HG03571 (cell line): ENCODE results near the gene TPGS1.
A peak's percentile ranks its signal among the peaks of the same experiment; 100 is the strongest.
"Not testable (repeated sequence)": the region's sequence is repeated elsewhere in the genome, so short reads cannot be mapped to it uniquely, and the experiment has no call there.

Experiments used
- ATAC-seq: cut with Tn5 transposase; IDR thresholded peaks from one replicate; pipeline ENCODE4 v1.9.1; 2021; ENCODE audit not compliant: unreplicated experiment

TPGS1 gene

DNA sequence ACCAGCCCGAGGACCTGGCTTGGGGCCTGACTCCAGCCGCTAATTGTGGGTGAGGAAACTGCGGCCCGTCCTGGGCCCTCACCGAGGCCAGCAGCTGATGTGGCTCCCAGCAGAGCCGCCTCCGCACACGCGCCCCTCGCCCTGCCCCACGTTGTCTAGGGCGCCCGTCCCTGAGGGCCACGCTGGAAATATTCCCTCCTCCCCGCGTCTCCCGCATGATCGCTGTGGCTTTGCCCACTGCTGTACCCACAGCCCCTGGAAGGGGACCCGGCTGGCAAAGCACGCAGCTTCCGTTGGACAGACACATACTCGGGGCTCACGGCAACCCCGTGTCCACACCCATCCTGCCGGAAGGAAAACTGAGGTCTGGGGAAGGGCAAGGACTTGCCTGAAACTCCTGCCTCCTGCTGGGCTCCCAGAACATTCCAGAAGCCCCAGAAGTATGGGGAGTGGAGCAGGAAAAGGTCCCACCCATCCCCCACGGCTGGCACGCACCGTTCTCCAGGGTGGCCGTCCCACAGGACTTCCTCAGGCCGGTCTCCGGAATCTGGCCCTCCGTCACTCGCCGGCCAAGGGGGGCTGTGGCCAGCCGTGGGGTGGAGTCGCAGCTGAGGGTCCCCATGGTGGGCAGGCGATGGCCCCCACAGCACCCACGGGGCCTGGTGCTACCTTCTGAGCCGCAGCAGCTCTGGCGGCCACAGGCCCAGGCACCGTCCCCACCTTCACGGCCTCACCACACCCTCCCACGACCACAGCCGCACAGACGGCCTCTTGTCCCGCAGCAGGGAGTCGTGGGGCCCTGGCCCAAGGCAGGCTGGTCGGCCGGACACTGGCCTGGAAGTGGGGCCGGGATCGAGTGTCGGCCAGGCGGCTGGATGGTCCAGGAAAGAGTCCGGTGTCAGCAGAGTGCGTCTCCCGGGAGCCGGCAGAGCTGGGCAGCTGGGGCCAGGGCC lies 32.9 kb upstream of the TPGS1 start:
- ATAC-seq: no peak

DNA sequence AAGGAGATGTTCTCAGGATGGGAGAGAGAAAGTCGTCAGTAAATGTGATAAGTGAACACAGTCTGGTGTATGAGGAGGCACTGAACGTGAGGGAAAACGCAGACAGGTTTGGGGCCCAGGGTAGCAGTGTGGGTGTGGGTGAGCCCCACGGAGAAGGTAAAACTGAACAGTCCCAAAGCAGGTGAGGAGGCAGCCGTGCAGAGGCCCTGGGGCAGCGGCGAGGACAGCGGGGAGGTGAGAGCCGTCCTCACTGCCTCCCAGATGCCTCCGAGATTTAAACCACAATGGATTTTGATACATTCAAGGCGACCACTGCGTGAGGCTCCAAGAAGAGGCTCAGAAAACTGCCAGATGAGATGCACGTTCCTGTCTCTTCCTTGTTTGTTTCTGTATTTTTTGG lies 31.9 kb upstream of the TPGS1 start:
- no peak for ATAC-seq

DNA sequence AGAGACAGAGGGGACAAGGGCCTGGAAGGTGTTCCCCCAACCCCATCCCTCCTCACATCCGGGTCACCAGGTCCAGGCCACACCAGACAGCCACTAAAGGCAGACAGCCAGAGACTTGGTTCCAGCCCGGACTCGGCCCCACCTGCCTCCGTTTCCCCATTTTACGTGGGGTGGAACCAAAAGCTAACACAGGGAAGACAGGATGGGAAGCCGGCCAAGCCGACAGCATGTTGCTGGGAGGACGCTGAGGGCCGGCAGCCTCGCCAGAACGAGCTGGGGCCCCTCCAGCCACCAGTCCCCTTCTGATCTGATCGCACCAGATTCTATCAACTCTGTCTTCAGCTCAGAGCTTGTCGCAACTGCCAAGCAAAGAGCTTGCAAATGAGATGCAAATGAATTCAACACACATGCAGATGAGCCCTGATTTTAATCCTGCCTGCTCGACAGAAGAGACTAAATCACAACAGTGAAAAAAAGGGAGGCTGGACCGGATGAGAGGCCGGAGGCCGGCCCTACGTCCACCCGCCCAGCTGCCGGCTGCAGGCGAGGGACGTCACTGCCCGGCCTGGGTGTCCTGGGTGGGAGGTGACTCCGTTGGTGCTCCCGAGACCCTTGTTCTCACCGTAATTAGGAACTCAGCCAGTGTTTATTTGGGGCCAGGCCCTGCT lies 28.9 kb upstream of the TPGS1 start:
- no peak for ATAC-seq

DNA sequence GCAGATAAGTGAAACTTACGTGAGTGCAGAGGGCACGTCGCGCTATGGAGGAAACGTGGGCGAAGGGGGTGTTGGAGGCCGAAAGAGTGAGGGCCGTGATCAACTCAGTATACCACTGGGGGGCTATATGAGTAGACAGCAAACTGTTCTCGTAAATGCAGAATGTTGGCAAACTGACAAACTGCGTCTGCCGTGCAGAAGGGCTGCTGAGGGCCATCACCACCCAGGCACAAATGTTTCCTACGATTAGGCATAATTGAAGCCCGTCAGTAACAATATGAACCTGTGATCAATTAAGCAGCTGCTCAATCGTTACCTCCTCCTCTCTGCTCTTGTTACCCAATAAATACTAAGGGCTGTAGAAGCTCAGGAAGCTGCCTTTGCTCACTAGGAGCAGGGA lies 28.3 kb upstream of the TPGS1 start:
- ATAC-seq: no peak

DNA sequence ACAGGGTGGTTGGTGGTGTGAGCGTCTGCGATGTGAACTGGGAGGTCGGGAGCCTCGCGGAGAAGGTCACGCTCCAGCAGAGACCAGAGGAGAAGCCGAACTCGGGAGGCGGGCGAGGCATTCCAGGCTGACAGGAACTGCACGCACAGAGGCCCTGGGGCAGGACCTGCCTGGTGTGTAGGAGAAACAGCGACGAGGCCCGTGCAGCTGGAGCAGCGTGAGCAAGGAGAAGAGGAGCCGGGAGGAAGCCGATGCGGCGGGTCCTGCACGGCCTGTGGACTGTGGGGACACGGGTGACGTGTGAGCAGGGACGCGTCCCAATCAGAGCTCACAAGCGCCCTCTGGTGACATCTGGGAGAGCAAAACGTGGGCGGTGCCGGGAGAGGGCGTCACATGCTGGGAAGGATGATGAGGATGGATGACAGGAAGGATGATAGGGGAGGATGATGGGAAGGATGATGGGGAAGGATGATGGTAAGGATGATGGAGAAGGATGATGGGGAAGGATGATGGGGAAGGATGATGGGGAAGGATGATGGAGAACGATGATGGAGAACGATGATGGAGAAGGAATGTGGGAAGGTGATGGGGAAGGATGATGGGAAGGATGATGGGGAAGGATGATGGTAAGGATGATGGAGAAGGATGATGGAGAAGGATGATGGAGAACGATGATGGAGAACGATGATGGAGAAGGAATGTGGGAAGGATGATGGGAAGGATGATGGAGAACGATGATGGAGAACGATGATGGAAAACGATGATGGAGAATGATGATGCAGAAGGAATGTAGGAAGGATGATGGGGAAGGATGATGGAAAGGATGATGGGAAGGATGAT lies 27.1 kb upstream of the TPGS1 start:
- ATAC-seq: no peak

DNA sequence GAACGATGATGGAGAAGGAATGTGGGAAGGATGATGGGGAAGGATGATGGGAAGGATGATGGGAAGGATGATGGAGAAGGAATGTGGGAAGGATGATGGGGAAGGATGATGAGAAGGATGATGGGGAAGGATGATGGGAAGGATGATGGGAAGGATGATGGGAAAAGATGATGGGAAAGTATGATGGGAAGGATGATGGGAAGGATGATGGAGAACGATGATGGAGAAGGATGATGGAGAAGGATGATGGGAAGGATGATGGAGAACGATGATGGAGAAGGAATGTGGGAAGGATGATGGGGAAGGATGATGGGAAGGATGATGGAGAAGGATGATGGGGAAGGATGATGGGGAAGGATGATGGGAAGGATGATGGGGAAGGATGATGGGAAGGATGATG lies 26.2 kb upstream of the TPGS1 start:
- not testable (repeated sequence) for ATAC-seq

DNA sequence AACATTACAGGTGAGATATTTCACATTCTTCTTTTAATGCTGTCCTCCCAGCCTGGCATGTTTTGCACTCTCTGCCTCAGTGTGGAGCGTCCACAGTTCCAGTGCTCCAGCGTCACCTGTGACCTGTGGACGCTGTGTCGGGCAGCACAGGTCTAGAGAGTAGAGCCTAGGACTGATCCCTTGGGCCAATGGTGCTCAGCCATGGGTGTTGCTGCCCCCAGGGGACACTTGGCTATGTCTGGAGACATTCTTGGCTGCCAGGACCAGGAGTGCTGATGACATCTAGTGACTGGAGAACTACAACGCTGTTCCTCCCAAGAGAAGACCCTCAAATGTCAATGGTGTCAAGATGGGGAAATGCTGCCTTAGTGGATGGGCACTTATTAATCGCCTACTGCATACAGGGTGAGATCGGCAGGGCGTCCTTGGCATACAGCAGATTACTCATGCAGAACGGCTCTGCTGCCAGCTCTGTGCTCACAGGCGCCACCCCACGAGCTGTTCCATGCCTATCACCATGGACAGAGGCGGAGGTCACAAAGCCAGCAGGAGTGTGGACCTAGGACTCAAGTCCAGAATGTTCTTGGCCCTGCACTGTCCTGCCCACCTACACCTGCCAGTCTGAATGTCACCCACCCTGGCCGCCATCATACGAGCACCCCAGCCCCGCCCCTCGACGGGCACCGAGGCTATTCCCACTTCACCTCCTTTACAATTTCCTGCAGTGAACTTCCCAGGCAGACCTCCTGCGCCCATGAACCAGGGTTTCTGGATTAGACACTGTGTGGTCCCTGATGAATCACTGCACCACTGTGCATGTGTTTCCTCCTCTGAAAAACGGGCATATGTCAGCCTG lies 24.9 kb upstream of the TPGS1 start:
- no peak for ATAC-seq

DNA sequence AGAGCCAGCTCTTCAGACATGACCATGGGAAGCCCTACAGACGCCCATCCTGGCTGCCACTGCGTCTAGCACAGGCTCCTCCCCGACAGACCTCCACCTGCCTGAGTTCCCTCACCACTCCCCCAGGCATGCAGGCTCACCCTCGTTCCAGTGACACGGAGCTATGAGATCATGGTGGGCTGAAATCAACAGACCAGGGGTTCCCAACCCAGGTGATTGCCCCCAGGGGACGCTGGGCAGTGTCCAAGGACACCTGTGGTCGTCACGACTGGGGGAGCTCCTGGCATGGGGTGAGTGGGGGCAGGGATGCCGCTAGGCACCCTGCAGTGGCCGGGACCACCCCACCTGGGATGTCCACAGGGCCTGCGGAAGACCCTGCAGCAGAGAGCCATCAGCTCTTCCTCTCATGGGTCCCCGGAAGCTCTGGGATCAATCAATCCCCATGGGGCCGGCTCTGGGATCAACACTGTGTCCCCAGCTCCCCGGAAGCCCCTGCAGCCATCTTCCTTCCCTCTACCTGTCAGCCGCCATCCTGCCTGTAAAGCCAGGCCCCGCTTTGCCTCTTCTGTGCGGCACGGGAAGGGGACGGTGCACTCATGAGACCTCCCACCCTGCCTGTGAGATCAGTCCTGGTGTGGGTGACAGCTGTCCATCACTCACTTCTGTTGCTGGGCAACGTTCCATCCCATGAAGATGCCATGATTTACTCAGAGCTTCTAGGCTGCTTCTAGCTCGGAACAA lies 23.8 kb upstream of the TPGS1 start:
- no peak for ATAC-seq

DNA sequence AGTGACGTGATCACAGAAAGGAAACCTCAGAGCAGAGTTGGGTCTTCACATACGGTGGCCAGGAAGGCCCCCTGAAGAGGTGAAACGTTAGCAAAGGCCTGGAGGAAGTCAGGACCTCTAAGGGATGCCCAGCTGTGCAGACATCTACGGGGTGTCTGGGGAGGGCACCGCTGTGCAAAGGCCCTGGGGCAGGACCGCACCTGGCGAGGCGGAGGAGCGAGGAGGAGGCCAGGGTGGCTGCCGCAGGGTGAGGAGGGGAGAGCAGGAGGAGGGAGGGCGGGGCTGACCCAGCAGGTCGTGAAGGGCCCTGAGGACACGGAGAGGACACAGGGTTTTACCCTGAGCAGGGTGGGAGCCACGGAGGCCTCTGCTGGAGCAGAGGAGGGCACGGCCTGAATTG lies 22.8 kb upstream of the TPGS1 start:
- no peak for ATAC-seq

DNA sequence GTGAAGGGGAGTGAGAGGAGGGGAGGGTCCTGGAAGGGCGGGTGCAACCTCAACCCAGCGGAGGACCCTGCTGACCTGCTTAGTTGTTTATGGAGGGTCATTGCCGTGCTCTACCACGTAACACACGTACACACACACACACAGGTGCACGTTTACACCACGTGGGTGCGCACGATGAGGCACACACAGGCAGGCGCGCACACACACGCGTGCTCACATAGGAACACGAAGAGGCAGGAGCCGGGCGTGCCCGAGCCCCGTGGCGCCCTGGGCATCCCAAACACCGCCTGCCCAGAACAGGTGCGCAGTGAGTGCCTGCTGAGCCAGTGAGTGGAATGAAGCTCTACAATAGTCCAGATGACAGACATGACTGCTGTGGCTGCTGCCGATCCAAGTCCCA lies 22.2 kb upstream of the TPGS1 start:
- ATAC-seq: no peak

DNA sequence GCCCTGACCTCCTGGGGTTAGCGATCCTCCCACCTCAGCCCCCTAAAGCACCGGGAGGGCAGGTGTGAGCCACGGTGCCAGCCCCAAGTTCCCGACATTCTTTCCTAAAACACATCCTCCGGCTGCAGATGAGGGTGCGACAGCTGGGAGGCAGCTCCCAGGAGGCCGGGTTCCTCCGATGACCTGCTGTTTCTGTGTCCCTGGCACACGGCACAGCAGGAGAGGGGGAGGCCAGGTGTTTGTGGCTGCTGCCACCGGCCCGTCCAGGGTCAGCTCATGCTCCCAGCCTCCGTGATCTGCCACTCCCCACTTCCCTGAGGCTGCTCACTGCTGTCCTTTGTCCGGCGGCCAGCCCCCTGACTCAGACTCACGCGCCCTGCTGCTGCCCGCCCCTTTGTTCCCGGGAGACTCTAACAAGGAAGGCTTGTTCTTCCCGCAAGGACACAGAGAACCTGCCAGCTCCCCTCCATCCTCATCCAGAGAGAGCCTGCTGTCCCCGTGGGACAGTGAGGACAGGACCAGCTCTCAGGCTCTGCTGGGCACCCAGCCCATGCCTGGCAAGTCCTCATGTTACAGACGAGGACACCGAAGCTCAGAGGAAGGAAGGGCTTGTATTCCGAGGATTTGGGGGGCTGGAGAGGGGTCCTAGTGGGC lies 21.6 kb upstream of the TPGS1 start:
- ATAC-seq: no peak

DNA sequence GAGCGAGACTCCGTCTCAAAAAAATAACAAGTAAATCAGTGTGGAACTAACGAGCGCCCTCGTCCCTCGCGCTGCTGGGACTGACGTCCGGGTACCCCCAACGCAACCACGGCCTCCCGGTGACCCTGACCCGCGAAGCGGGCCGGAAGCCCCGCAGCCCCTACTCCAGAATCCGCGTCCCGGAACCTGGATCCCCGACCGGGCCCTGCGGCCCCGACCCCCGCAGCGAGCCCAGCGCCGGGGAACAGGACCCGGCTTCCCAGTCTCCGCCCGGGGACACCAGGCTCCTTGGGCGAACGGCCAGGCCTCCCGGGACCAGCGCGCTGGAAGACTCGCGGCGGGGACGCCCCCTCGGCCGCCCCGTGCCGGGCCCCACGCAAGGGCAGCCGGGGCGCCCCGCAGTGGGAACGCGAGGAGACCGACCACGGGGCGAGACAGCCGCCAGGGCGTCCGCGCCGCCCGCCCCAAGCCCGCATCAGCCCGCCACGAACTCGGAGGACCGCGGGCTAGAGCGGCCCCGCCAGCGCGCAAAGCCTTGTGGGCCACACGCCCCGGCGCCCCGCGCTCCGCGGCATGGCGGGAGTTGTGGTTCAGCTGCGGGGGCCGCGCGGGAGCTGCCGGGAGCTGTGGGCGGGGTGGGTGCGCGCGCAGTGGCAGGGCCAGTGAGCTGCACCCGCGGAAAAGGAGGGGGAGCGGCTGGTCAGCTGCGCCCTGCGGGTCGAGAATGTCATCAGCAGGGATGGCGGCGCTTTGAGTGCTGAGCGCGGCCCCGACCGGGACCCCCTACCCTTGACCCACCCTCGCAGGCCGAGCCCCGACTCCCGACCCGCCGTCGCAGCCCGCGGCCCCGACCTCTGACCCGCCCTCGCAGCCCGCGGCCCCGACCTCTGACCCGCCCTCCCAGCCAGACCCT lies 18.5 kb upstream of the TPGS1 start:
- ATAC-seq: peak; percentile 68

DNA sequence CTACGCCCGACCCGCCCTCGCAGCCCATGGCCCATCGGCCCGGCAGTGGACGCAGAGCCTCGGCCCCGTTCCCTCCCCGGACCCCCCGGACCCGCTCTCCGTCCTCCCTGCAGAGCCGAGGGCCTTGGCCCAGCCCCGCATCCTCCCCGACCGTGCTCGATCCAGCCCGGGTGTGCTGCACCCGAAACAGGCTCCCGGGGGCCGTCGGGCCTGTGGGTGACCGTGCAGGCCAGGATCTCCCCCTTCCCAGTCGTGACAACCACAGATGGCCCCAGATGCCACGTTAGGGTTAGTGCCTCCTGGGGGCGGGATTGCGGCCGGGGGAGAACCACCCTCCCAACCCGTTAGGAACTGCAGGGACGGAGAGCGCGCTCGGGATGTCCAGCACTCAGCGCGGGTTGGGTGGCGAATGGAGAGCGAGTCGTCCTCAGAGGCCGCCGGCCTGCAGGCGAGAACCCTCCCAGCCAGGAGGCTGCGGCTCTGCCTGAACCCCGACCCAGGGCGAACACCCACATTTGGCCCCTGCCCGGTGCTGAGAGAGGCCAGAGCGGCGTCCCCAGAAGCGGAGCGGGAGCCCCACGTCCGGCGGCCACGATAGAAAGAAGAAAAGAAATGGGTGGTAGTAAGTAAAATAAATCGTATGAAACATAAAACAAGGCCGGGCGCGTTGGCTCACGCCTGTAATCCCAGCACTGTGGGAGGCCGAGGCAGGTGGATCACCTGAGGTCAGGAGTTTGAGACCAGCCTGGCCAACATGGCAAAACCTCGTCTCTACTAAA lies 17.7 kb upstream of the TPGS1 start:
- ATAC-seq: no peak

DNA sequence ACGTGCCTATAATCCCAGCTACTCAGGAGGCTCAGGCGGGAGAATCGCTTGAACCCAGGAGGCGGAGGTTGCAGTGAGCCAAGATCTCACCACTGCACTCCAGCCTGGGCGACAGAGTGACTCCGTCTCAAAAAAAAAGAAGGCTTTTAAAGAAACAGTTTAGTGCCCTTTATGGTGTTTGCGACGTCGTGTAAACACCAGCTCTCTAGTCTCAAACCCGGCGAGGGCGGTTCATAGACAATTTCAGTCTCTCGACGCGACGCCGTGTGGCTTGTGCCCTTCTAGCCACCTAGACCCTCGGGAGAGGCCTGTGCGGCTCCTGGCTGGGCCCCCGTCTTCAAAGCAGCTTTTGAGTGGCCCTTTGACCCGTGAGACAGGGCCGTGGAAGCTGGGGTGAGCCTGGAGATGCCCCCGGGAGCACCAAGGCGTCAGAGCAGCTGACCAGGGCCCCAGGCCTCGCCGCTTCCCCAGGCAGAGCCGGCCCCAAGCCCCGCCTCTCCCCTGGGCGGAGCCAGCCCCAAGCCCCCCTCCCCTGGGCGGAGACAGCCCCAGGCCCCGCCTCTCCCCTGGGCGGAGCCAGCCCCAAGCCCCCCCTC lies 16.1 kb upstream of the TPGS1 start:
- no peak for ATAC-seq

DNA sequence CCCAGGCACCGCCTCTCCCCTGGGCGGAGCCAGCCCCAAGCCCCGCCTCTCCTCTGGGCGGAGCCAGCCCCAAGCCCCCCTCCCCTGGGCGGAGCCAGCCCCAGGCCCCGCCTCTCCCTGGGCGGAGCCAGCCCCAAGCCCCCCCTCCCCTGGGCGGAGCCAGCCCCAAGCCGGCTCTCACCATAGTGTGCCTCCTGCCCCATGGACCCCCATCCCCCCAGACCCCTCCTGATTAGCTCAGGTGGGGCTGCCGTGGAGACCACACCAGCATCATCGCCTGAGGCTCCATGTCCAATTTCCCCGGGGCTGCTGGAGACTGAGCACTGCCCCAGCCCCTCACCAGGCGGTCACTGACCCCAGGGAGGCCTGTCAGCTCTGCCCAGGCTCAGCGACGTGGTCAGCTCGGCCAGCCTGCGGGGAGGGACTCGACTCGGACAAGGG lies 15.2 kb upstream of the TPGS1 start:
- no peak for ATAC-seq

DNA sequence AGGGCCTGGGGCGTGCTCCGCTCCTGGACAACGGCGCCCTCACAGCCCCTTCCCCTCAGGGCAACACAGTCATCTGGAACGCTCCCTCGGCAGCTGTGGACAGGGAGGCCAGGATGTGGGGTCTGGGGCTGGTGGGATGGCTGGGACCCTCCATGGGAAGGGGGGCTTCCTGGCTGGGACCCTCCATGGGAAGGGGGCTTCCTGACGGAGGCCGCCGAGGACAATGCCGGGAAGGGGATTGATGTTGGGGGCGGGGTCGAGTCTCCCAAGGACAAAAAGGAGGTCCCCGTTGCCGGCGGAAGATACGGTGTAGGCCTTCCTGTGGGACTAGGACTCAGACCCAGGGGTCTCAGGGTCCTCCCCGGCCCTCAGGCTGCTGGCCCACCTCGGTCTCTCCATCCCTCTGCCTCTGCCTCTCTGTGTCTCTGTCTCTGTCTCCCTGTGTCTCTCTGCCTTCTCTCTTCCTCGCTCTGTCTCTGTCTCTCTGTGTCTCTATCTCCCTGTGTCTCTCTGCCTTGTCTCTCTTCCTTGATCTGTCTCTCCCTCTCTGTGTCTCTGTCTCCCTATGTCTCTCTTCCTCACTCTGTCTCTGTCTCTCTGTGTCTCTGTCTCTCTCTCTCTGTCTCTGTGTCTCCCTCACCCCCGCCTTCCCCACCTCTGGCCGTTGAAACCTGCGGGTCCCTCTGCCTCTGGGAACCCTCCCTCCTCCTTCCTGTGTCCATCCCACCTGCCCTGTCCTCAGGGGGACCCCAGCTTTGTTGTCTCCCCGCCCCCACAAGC lies 13.7 kb upstream of the TPGS1 start:
- ATAC-seq: no peak
